Measurements from ENCODE around the gene PACS1.

The PACS1 gene

DNA sequence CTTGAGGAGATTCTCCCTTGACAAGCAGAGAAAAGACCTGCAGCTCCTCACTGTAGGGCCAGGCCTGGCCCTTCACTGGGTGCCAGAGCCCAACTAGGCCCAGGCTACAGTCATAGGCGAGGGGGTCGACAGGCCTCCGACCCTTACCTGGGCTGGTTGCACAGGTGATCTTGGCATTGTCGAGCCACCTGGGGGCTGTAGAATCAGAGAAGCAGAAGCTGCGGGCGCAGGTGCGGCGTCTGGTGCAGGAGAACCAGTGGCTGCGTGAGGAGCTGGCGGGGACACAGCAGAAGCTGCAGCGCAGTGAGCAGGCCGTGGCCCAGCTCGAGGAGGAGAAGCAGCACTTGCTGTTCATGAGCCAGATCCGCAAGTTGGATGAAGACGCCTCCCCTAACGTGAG is 191.5 kb downstream of the PACS1 start:
- Histone ChIP-seq H3K79me2 (ENCODE audit: insufficient read depth, low read length) (peaks cover 21% of the 10 kb centered on the region), H3K36me3 (ENCODE audit: insufficient read depth, low read length) (peaks cover 30% of the 10 kb centered on the region; the same call in 1 of the 2 replicates), H4K20me1 (ENCODE audit: insufficient read depth, low read length, poor library complexity, severe bottlenecking) (peaks cover 14% of the 10 kb centered on the region), H3K9me2 (replicated peaks; ENCODE audit: low read depth, low read length) (no peaks in the 10 kb centered on the region), H3K27me3 (ENCODE audit: insufficient read depth, low read length, poor library complexity, severe bottlenecking) (no peaks in the 10 kb centered on the region), H3K9ac (ENCODE audit: low read depth, low read length, poor library complexity, severe bottlenecking) (no peak overlapping the region), H3K4me1 (ENCODE audit: insufficient read depth, low read length, poor library complexity, severe bottlenecking) (peaks cover 20% of the 10 kb centered on the region), H3K4me2 (ENCODE audit: low read depth, low read length, poor library complexity, severe bottlenecking) (no peak overlapping the region), H3K4me3 (ENCODE audit: low read length, poor library complexity, severe bottlenecking) (no peak overlapping the region), H3F3A (ENCODE audit: low read depth) (no peaks in the 10 kb centered on the region), H2AFZ (ENCODE audit: low read length) (no peak overlapping the region), H3K9me3 (ENCODE audit: insufficient read depth, low read depth, low read length) (no peaks in the 10 kb centered on the region)
- TF ChIP-seq, protein P1, sequence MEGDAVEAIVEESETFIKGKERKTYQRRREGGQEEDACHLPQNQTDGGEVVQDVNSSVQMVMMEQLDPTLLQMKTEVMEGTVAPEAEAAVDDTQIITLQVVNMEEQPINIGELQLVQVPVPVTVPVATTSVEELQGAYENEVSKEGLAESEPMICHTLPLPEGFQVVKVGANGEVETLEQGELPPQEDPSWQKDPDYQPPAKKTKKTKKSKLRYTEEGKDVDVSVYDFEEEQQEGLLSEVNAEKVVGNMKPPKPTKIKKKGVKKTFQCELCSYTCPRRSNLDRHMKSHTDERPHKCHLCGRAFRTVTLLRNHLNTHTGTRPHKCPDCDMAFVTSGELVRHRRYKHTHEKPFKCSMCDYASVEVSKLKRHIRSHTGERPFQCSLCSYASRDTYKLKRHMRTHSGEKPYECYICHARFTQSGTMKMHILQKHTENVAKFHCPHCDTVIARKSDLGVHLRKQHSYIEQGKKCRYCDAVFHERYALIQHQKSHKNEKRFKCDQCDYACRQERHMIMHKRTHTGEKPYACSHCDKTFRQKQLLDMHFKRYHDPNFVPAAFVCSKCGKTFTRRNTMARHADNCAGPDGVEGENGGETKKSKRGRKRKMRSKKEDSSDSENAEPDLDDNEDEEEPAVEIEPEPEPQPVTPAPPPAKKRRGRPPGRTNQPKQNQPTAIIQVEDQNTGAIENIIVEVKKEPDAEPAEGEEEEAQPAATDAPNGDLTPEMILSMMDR (conservative IDR thresholded peaks at IDR 0.05; ENCODE audit: low read length): no peak
- no peak for TF ChIP-seq EZH2phosphoT487 (IDR thresholded peaks at IDR 0.05; ENCODE audit: borderline replicate concordance)

- Histone ChIP-seq H3K27me3 (ENCODE audit: insufficient read depth, low read length, poor library complexity, severe bottlenecking) (no peaks in the 10 kb centered on the region), H3K9me3 (ENCODE audit: insufficient read depth, low read depth, low read length) (no peaks in the 10 kb centered on the region)
- TF ChIP-seq EZH2phosphoT487 (IDR thresholded peaks at IDR 0.05; ENCODE audit: borderline replicate concordance): no peak
- TF ChIP-seq, protein P1 (conservative IDR thresholded peaks at IDR 0.05; ENCODE audit: low read length): no peak
These were observed 192.1 kb downstream of the PACS1 start for GRCh38 chr11:66262191-66262590.

DNA sequence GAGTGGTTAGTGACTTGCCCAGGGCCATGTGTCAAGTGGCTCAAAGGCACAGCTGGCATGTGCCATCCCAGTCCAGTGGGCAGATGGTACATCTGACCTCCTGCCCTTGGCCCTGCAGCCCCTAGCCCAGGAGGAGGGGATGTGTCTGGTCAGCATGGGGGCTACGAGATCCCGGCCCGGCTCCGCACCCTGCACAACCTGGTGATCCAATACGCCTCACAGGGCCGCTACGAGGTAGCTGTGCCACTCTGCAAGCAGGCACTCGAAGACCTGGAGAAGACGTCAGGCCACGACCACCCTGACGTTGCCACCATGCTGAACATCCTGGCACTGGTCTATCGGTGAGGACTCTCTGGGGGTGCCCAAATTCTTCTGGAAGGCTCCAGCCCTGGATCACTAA is 192.6 kb downstream of the PACS1 start:
- no peak overlapping the region for H2AFZ ChIP-seq (ENCODE audit: low read length)

More at GRCh38 chr11:66262191-66262590, 192.1 kb downstream of the PACS1 start:
- Histone ChIP-seq H3K36me3 (ENCODE audit: insufficient read depth, low read length) (peaks cover 30% of the 10 kb centered on the region; the same call in 1 of the 2 replicates), H2AFZ (ENCODE audit: low read length) (no peak overlapping the region), H3K4me2 (ENCODE audit: low read depth, low read length, poor library complexity, severe bottlenecking) (no peak overlapping the region), H3K79me2 (ENCODE audit: insufficient read depth, low read length) (peaks cover 21% of the 10 kb centered on the region), H3K4me3 (ENCODE audit: low read length, poor library complexity, severe bottlenecking) (no peak overlapping the region), H3F3A (ENCODE audit: low read depth) (no peaks in the 10 kb centered on the region), H3K9ac (ENCODE audit: low read depth, low read length, poor library complexity, severe bottlenecking) (no peak overlapping the region), H3K9me2 (replicated peaks; ENCODE audit: low read depth, low read length) (no peaks in the 10 kb centered on the region), H4K20me1 (ENCODE audit: insufficient read depth, low read length, poor library complexity, severe bottlenecking) (peaks cover 14% of the 10 kb centered on the region), H3K4me1 (ENCODE audit: insufficient read depth, low read length, poor library complexity, severe bottlenecking) (peaks cover 14% of the 10 kb centered on the region)

More for the DNA sequence above, 192.6 kb downstream of the PACS1 start:
- no peaks in the 10 kb centered on the region for H3K9me2 ChIP-seq (replicated peaks; ENCODE audit: low read depth, low read length)
- H3K36me3 ChIP-seq (ENCODE audit: insufficient read depth, low read length): peaks cover 30% of the 10 kb centered on the region; the same call in 1 of the 2 replicates
- H3K79me2 ChIP-seq (ENCODE audit: insufficient read depth, low read length): peaks cover 21% of the 10 kb centered on the region
- no peaks in the 10 kb centered on the region for H3K9me3 ChIP-seq (ENCODE audit: insufficient read depth, low read depth, low read length)
- no peaks in the 10 kb centered on the region for H3F3A ChIP-seq (ENCODE audit: low read depth)
- no peak overlapping the region for H3K4me3 ChIP-seq (ENCODE audit: low read length, poor library complexity, severe bottlenecking)
- H3K9ac ChIP-seq (ENCODE audit: low read depth, low read length, poor library complexity, severe bottlenecking): no peak overlapping the region
- no peaks in the 10 kb centered on the region for H3K27me3 ChIP-seq (ENCODE audit: insufficient read depth, low read length, poor library complexity, severe bottlenecking)
- H3K4me2 ChIP-seq (ENCODE audit: low read depth, low read length, poor library complexity, severe bottlenecking): no peak overlapping the region
- H4K20me1 ChIP-seq (ENCODE audit: insufficient read depth, low read length, poor library complexity, severe bottlenecking): peaks cover 14% of the 10 kb centered on the region
- H3K4me1 ChIP-seq (ENCODE audit: insufficient read depth, low read length, poor library complexity, severe bottlenecking): peaks cover 15% of the 10 kb centered on the region
- no peak for TF ChIP-seq EZH2phosphoT487 (IDR thresholded peaks at IDR 0.05; ENCODE audit: borderline replicate concordance)
- TF ChIP-seq, protein P1 (conservative IDR thresholded peaks at IDR 0.05; ENCODE audit: low read length): no peak
